DMS 273 (cell line): ENCODE data around the gene AGK.

Source experiments
- DNase-seq: peaks from one replicate; lab custom pipeline; 2025; ENCODE audit not compliant: unreplicated experiment; lab: John Stamatoyannopoulos, UW

AGK gene

GRCh38 chr7:141551094-141551781 lies at the start of gene AGK:
Gene AGK, plus strand, starts transcription at chr7:141551410. Its CDS starts 4,057 bp downstream, at chr7:141555467.
- DNase-seq = peak; percentile 97

- DNase-seq = no peak
Measured at GRCh38 chr7:141501451-141501850, 49.8 kb upstream of the AGK start.

GRCh38 chr7:141511316-141511675 lies 39.9 kb upstream of the AGK start:
- DNase-seq = no peak

- no peak for DNase-seq
Measured at GRCh38 chr7:141511676-141512396, 39.4 kb upstream of the AGK start.

GRCh38 chr7:141512597-141512996 lies 38.6 kb upstream of the AGK start:
- no peak for DNase-seq

GRCh38 chr7:141513720-141514119 lies 37.5 kb upstream of the AGK start:
- DNase-seq = no peak

- DNase-seq = no peak
Measured at GRCh38 chr7:141515941-141516340, 35.3 kb upstream of the AGK start.

- DNase-seq = no peak
Measured at GRCh38 chr7:141519623-141520022, 31.6 kb upstream of the AGK start.

- no peak for DNase-seq
Measured at GRCh38 chr7:141522657-141523342, 28.4 kb upstream of the AGK start.

- DNase-seq = no peak
Measured at GRCh38 chr7:141525973-141526514, 25.2 kb upstream of the AGK start.

- DNase-seq = no peak
Measured at GRCh38 chr7:141527076-141527475, 24.1 kb upstream of the AGK start.

- DNase-seq = no peak
Measured at GRCh38 chr7:141528399-141528798, 22.8 kb upstream of the AGK start.

- DNase-seq = peak; percentile 94
Measured at GRCh38 chr7:141533149-141533949, 17.9 kb upstream of the AGK start.

- DNase-seq = no peak
Measured at GRCh38 chr7:141534757-141535737, 16.2 kb upstream of the AGK start.

- no peak for DNase-seq
Measured at GRCh38 chr7:141537906-141538305, 13.3 kb upstream of the AGK start.

- DNase-seq = no peak
Measured at GRCh38 chr7:141541375-141541774, 9.8 kb upstream of the AGK start.

- DNase-seq = no peak
Measured at GRCh38 chr7:141544831-141545230, 6.4 kb upstream of the AGK start.

- DNase-seq = no peak
Measured at GRCh38 chr7:141549582-141549981, 1.6 kb upstream of the AGK start.

GRCh38 chr7:141550386-141551093 lies 670 bp upstream of the AGK start:
- DNase-seq = no peak
